Esophagus squamous epithelium (tissue), 4 donors: ENCODE data around the gene SLC25A47.

ENCODE experiments used
- POLR2A ChIP-seq, 4 donors: fragments of 450-650 bp; IDR thresholded peaks; one replicate each; pipeline ENCODE4 v1.6.1; 2017; ENCODE audit warnings: antibody characterized with exemption in 4 of 4, mild to moderate bottlenecking in 4 of 4, moderate library complexity in 3 of 4
- TF ChIP-seq, protein P1 (sequence below), 6 experiments: fragments of 450-650 bp in 4 of 6; fragments of 200-600 bp in 2 of 6; sonication (generic) in 2 of 6; IDR thresholded peaks; one replicate each; pipeline ENCODE4 v1.5.1; 2016 to 2019; ENCODE audit warnings: antibody characterized with exemption in 6 of 6, mild to moderate bottlenecking in 4 of 6, moderate library complexity in 4 of 6

DNA sequence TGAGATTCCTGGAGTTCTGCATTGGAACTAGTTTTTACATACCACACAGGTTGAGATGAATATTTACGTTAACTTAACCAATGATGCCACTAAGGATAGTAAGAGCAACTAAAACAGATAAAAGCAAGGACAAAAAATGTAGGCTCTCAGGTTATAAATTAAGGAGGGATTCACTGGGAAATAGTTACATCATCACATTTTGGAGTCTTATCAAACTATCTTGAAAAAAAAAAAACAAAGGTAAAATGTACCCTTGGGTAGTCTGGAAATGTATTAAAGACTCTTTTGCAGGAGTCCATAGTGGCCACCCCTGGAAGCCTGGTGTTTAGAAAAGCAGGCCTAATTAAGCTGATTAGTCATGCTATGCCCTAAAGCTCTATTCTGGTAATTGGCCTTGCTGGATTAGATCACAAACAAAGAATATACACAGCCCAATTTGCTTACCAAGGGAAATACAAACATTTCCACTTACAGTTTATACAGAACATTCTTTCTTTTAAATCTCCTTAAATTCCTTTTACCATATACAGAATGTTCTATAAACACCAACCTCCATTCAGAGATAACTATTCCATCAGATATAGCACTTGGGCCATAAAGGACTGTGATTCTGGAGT, 39.3 kb downstream of the SLC25A47 start:
- TF ChIP-seq, protein P1, sequence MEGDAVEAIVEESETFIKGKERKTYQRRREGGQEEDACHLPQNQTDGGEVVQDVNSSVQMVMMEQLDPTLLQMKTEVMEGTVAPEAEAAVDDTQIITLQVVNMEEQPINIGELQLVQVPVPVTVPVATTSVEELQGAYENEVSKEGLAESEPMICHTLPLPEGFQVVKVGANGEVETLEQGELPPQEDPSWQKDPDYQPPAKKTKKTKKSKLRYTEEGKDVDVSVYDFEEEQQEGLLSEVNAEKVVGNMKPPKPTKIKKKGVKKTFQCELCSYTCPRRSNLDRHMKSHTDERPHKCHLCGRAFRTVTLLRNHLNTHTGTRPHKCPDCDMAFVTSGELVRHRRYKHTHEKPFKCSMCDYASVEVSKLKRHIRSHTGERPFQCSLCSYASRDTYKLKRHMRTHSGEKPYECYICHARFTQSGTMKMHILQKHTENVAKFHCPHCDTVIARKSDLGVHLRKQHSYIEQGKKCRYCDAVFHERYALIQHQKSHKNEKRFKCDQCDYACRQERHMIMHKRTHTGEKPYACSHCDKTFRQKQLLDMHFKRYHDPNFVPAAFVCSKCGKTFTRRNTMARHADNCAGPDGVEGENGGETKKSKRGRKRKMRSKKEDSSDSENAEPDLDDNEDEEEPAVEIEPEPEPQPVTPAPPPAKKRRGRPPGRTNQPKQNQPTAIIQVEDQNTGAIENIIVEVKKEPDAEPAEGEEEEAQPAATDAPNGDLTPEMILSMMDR (IDR thresholded peaks at IDR 0.05), result no peak
- TF ChIP-seq POLR2A (IDR thresholded peaks at IDR 0.05), result no peak
